ENCODE data around the gene BCR. TPM values are rescaled to one million over a fixed set of nuclear protein-coding genes. Genes with fewer than 3 reads are reported as not detected.
A peak's percentile ranks its signal among the peaks of the same experiment; 100 is the strongest.
"Not testable (repeated sequence)": the region's sequence is repeated elsewhere in the genome, so short reads cannot be mapped to it uniquely, and the experiment has no call there.

BCR gene
- total RNA-seq, 2 donors from 2014 or later: 102 to 172 TPM

DNA sequence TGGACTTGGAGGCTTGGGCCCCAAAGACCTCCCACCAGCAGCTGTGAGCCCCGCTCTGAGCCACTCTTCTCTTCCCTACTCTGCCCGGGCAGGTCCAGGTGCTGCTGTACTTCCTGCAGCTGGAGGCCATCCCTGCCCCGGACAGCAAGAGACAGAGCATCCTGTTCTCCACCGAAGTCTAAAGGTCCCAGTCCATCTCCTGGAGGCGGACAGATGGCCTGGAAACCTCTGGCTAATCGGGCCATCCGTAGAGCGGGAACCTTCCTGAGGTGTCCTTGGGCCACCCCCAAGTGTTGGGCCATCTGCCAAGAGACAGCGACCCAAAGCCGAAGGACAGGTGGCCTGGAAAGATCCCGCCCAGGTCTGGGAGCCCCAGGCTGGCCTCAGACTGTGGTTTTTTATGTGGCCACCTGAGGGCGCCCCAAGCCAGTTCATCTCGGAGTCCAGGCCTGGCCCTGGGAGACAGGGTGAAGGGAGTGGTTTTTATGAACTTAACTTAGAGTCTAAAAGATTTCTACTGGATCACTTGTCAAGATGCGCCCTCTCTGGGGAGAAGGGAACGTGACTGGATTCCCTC is 135.1 kb downstream of the BCR start:
- Histone ChIP-seq H3K4me3 (ENCODE audit: low read length) (no peak overlapping the region), H3K27me3 (ENCODE audit: control insufficient read depth, insufficient read depth, low read length, poor library complexity, severe bottlenecking) (no peaks in the 10 kb centered on the region), H3K4me1 (ENCODE audit: control insufficient read depth, insufficient read depth, low read length) (no peaks in the 10 kb centered on the region), H3K36me3 (ENCODE audit: control insufficient read depth, insufficient read depth, low read length) (peaks cover 5% of the 10 kb centered on the region), H3K27ac (ENCODE audit: low read depth, low read length) (no peak overlapping the region), H3K9me3 (ENCODE audit: control insufficient read depth, low read length) (no peaks in the 10 kb centered on the region), H3K9ac (ENCODE audit: extremely low read depth, low read length, poor library complexity, severe bottlenecking) (no peak overlapping the region)
- no peaks in the 10 kb centered on the region for H3K27me3 Mint-ChIP-seq (ENCODE audit: insufficient read depth)
- H3K9me3 Mint-ChIP-seq: no peaks in the 10 kb centered on the region
- no peak overlapping the region for H3K4me3 Mint-ChIP-seq
- WGBS, 2 experiments (ENCODE audit: insufficient coverage in 1 of 2, insufficient read length in 1 of 2): 66 to 73% methylated on average over 11 to 14 of the region's 15 CpGs
- TF ChIP-seq, protein P1, sequence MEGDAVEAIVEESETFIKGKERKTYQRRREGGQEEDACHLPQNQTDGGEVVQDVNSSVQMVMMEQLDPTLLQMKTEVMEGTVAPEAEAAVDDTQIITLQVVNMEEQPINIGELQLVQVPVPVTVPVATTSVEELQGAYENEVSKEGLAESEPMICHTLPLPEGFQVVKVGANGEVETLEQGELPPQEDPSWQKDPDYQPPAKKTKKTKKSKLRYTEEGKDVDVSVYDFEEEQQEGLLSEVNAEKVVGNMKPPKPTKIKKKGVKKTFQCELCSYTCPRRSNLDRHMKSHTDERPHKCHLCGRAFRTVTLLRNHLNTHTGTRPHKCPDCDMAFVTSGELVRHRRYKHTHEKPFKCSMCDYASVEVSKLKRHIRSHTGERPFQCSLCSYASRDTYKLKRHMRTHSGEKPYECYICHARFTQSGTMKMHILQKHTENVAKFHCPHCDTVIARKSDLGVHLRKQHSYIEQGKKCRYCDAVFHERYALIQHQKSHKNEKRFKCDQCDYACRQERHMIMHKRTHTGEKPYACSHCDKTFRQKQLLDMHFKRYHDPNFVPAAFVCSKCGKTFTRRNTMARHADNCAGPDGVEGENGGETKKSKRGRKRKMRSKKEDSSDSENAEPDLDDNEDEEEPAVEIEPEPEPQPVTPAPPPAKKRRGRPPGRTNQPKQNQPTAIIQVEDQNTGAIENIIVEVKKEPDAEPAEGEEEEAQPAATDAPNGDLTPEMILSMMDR (conservative IDR thresholded peaks at IDR 0.05): peak; percentile 88
- no peak overlapping the region for H3K27ac Mint-ChIP-seq
- H3K4me1 Mint-ChIP-seq: no peaks in the 10 kb centered on the region
- H3K36me3 Mint-ChIP-seq (ENCODE audit: low read depth): peaks cover 11% of the 10 kb centered on the region
- peak; percentile 94 for DNase-seq

DNA sequence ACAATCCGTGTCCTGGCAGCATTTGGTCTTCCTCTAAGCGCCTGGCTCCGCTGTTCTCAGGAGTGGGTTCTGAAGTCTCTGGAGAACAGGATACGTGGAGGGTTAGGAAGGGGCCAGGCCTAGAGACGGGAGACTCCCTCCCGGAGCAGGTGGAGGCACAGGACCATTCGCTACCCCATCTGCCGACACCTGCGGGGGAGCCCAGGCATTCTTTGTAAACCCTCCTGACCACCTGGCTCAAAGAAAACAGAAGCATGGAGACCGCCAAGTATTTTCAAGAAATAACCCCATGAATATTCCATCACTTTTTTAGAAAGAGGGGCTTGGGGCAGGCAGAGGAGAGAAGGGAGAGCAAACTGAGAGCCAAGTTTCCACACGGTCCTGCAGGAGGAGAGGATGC is 136.3 kb downstream of the BCR start:
- H3K9me3 ChIP-seq (ENCODE audit: control insufficient read depth, low read length); H3K9ac ChIP-seq (ENCODE audit: extremely low read depth, low read length, poor library complexity, severe bottlenecking); H3K27ac Mint-ChIP-seq; H3K9me3 Mint-ChIP-seq; H3K27ac ChIP-seq (ENCODE audit: low read depth, low read length); H3K4me1 ChIP-seq (ENCODE audit: control insufficient read depth, insufficient read depth, low read length); DNase-seq; H3K36me3 ChIP-seq (ENCODE audit: control insufficient read depth, insufficient read depth, low read length); H3K4me1 Mint-ChIP-seq; H3K4me3 ChIP-seq (ENCODE audit: low read length); H3K27me3 Mint-ChIP-seq (ENCODE audit: insufficient read depth); H3K27me3 ChIP-seq (ENCODE audit: control insufficient read depth, insufficient read depth, low read length, poor library complexity, severe bottlenecking); H3K4me3 Mint-ChIP-seq: not testable (repeated sequence)
- H3K36me3 Mint-ChIP-seq (ENCODE audit: low read depth): peaks cover 10% of the 10 kb centered on the region
- no CpG with 5 or more reads among the region's 11 CpGs for WGBS, 2 experiments (ENCODE audit: insufficient coverage in 1 of 2, insufficient read length in 1 of 2)

DNA sequence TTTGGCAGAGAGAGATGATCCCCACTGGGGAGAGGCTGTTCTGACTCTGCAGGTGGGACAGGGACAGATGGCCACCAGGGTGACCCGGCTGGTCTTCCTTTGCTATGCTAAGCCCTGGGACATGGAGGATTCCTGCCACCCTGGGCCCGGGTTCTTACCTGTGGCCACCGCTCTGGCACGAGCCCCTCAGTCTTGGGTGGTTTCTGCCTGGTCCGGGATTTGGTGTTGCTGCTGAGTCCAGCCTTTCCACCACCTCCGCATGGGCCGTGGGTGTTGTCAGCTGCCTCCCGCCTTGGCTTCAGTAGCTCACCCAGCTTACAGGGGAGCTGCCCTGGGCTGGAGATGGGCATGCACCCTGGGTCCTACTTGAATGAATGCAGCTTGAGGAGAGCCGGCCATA is 138.0 kb downstream of the BCR start:
- not testable (repeated sequence) for H3K4me1 Mint-ChIP-seq; H3K9me3 ChIP-seq (ENCODE audit: control insufficient read depth, low read length); H3K9me3 Mint-ChIP-seq; H3K27ac ChIP-seq (ENCODE audit: low read depth, low read length); H3K4me3 ChIP-seq (ENCODE audit: low read length); H3K36me3 ChIP-seq (ENCODE audit: control insufficient read depth, insufficient read depth, low read length); H3K4me1 ChIP-seq (ENCODE audit: control insufficient read depth, insufficient read depth, low read length); H3K27me3 Mint-ChIP-seq (ENCODE audit: insufficient read depth); H3K27ac Mint-ChIP-seq; H3K4me3 Mint-ChIP-seq; H3K27me3 ChIP-seq (ENCODE audit: control insufficient read depth, insufficient read depth, low read length, poor library complexity, severe bottlenecking); H3K9ac ChIP-seq (ENCODE audit: extremely low read depth, low read length, poor library complexity, severe bottlenecking); DNase-seq
- H3K36me3 Mint-ChIP-seq (ENCODE audit: low read depth): peaks cover 10% of the 10 kb centered on the region
- 89 to 100% methylated on average over 2 to 4 of the region's 9 CpGs for WGBS, 2 experiments (ENCODE audit: insufficient coverage in 1 of 2, insufficient read length in 1 of 2)

DNA sequence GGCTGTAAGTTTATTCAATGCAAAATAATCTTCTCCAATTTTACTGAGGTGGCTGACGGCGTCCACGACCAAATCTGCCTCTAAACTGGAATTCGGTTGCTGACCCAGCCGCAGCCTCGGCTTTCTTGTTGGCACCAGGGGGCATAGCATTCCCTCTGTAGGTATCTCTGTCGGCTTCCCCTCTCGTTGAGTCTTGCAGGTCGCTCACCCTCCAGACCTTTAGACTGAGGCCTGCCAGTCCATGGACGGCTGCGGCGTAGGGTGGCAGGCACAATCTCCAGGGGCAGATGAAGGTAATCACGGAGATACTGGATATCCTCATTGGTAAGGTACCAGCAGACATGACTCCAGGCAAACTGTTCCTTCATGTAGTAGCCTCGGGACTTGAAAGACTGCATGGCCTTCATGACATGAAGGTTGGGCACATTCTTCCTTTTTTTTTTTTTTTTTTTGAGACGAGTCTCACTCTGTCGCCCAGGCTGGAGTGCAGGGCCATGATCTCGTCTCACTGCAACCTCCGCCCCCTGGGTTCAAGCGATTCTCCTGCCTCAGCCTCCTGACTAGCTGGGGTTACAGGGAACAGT is 142.3 kb downstream of the BCR start:
- not testable (repeated sequence) for H3K27me3 Mint-ChIP-seq (ENCODE audit: insufficient read depth); H3K27ac Mint-ChIP-seq; H3K36me3 Mint-ChIP-seq (ENCODE audit: low read depth); H3K4me1 ChIP-seq (ENCODE audit: control insufficient read depth, insufficient read depth, low read length); H3K27me3 ChIP-seq (ENCODE audit: control insufficient read depth, insufficient read depth, low read length, poor library complexity, severe bottlenecking); H3K4me3 ChIP-seq (ENCODE audit: low read length); H3K9ac ChIP-seq (ENCODE audit: extremely low read depth, low read length, poor library complexity, severe bottlenecking); H3K27ac ChIP-seq (ENCODE audit: low read depth, low read length); H3K4me3 Mint-ChIP-seq; H3K4me1 Mint-ChIP-seq; H3K36me3 ChIP-seq (ENCODE audit: control insufficient read depth, insufficient read depth, low read length); H3K9me3 ChIP-seq (ENCODE audit: control insufficient read depth, low read length); H3K9me3 Mint-ChIP-seq
- WGBS, 2 experiments (ENCODE audit: insufficient coverage in 1 of 2, insufficient read length in 1 of 2): 82 to 90% methylated on average over 10 to 19 of the region's 19 CpGs
- DNase-seq: peak; percentile 77
- TF ChIP-seq, protein P1 (conservative IDR thresholded peaks at IDR 0.05): peak; percentile 71

DNA sequence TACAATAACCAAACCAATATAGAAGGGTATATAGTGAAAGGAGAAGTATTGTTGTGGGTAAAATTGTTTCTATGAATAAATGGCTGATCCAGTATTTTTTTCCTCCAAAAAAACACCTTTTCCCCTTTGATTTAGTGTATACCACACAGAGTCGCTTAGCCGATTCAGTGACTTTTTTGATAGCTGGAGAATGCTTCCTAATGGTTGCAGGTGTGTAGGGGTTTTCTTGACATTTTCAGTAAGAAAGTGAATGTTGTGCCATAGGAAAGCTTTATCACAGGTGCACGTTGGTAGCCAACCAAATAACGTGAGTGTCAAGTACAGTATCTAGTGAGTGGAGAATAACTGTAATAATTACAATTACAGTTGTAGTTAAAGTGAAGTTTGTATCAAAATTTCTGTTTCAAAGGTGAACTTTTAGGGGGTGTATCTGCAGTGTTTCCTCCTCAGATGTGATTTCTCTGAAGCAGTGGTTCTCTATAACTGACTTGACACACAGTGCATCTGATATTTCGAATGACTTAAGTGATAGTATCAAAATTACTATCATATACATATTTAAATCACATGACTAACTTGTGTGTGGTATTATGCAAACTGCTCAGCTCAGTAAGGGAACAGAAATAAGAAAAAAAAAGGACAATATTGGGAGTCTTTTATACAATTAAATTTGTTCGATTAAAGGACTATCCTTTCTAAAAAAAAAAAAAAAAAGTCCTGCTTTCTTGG is 143.8 kb downstream of the BCR start:
- H3K27me3 ChIP-seq (ENCODE audit: control insufficient read depth, insufficient read depth, low read length, poor library complexity, severe bottlenecking): not testable (repeated sequence)

More for the DNA sequence above, 143.8 kb downstream of the BCR start:
- H3K9me3 Mint-ChIP-seq; H3K36me3 ChIP-seq (ENCODE audit: control insufficient read depth, insufficient read depth, low read length); H3K27ac Mint-ChIP-seq; H3K27ac ChIP-seq (ENCODE audit: low read depth, low read length); DNase-seq; H3K9ac ChIP-seq (ENCODE audit: extremely low read depth, low read length, poor library complexity, severe bottlenecking); H3K4me3 Mint-ChIP-seq; H3K4me1 ChIP-seq (ENCODE audit: control insufficient read depth, insufficient read depth, low read length); H3K4me3 ChIP-seq (ENCODE audit: low read length); H3K27me3 Mint-ChIP-seq (ENCODE audit: insufficient read depth); H3K9me3 ChIP-seq (ENCODE audit: control insufficient read depth, low read length); H3K4me1 Mint-ChIP-seq; H3K36me3 Mint-ChIP-seq (ENCODE audit: low read depth): not testable (repeated sequence)
- 100% methylated on average over 1 of the region's 6 CpGs; no CpG with 5 or more reads in 1 of the 2 experiments for WGBS, 2 experiments (ENCODE audit: insufficient coverage in 1 of 2, insufficient read length in 1 of 2)
